Skeletal muscle tissue (tissue), 4 donors: ENCODE data around the gene TMEM184B. TPM values are rescaled to one million over a fixed set of nuclear protein-coding genes. Genes with fewer than 3 reads are reported as not detected.
"Not testable (repeated sequence)": the region's sequence is repeated elsewhere in the genome, so short reads cannot be mapped to it uniquely, and the experiment has no call there.

Source experiments
- H3K27ac ChIP-seq: one replicate; pipeline ENCODE4 v1.7.0; 2013; ENCODE audit warnings: mild to moderate bottlenecking, low read depth, low read length, inconsistent platforms
- H3K27me3 ChIP-seq, 3 donors: one replicate each; pipeline ENCODE4 v1.7.0; 2013; ENCODE audit warnings: low read length in 3 of 3; ENCODE audit not compliant: control insufficient read depth in 3 of 3, insufficient read depth in 3 of 3
- H3K36me3 ChIP-seq, 3 donors: one replicate each; pipeline ENCODE4 v1.7.0; 2013; ENCODE audit warnings: low read length in 3 of 3; ENCODE audit not compliant: control insufficient read depth in 3 of 3, insufficient read depth in 3 of 3
- H3K4me1 ChIP-seq, 3 donors: one replicate each; pipeline ENCODE4 v1.7.0; 2013; ENCODE audit warnings: low read length in 3 of 3, mild to moderate bottlenecking in 3 of 3; ENCODE audit not compliant: control insufficient read depth in 3 of 3, insufficient read depth in 3 of 3
- H3K4me3 ChIP-seq, 3 donors: one replicate each; pipeline ENCODE4 v1.7.0; 2013; ENCODE audit warnings: low read length in 3 of 3
- H3K9ac ChIP-seq, 3 donors: one replicate each; pipeline ENCODE4 v1.7.0; 2013; ENCODE audit warnings: low read length in 3 of 3, mild to moderate bottlenecking in 3 of 3, moderate library complexity in 2 of 3, low read depth in 1 of 3
- H3K9me3 ChIP-seq, 3 donors: one replicate each; pipeline ENCODE4 v1.7.0; 2013; ENCODE audit warnings: low read length in 3 of 3; ENCODE audit not compliant: control insufficient read depth in 3 of 3
- total RNA-seq: library from RNA; depleted of rRNA; stranded (reverse); fragments of >200 nt; gene quantifications from one replicate; pipeline ENCODE4 v1.2.3, GENCODE V29; 2014
- donor health status: Osteomylitis.

The TMEM184B gene
- total RNA-seq, 1 donor from 2014 or later: 11.0 TPM

GRCh38 chr22:38189104-38189503 lies 83.7 kb downstream of the TMEM184B start:
- Histone ChIP-seq H3K36me3 (no peaks in the 10 kb centered on the region), H3K9me3 (no peaks in the 10 kb centered on the region), H3K4me1 (peaks cover 8 to 38% (median 19%) of the 10 kb centered on the region in 3 donors), H3K27me3 (no peaks in the 10 kb centered on the region), H3K9ac (no peak overlapping the region), H3K27ac (no peak overlapping the region), H3K4me3 (no peak overlapping the region)

- Histone ChIP-seq H3K27ac (peak overlapping the region; percentile 59), H3K9me3 (no peaks in the 10 kb centered on the region), H3K36me3 (no peaks in the 10 kb centered on the region), H3K27me3 (no peaks in the 10 kb centered on the region), H3K9ac (no peak overlapping the region), H3K4me1 (peaks cover 3 to 27% (median 11%) of the 10 kb centered on the region in 3 donors), H3K4me3 (no peak overlapping the region)
Observed at GRCh38 chr22:38187413-38188212, 85.2 kb downstream of the TMEM184B start.

GRCh38 chr22:38186429-38186828 lies 86.4 kb downstream of the TMEM184B start:
- H3K27ac ChIP-seq: no peak overlapping the region
- no peak overlapping the region for H3K9ac ChIP-seq
- no peaks in the 10 kb centered on the region for H3K36me3 ChIP-seq
- no peak overlapping the region for H3K4me3 ChIP-seq
- H3K4me1 ChIP-seq: peaks cover 2 to 21% (median 3%) of the 10 kb centered on the region in 3 donors
- no peaks in the 10 kb centered on the region for H3K27me3 ChIP-seq
- H3K9me3 ChIP-seq: no peaks in the 10 kb centered on the region

GRCh38 chr22:38184788-38185187 lies 88.0 kb downstream of the TMEM184B start:
- Histone ChIP-seq H3K4me3 (no peak overlapping the region), H3K27ac (no peak overlapping the region), H3K9ac (no peak overlapping the region), H3K27me3 (no peaks in the 10 kb centered on the region), H3K36me3 (no peaks in the 10 kb centered on the region), H3K4me1 (peaks cover 18 to 37% (median 18%) of the 10 kb centered on the region in 3 donors), H3K9me3 (no peaks in the 10 kb centered on the region)

- Histone ChIP-seq H3K4me3 (peak within 1 kb of the TSS; percentile 84 to 93 (median 91)), H3K9ac (peak within 1 kb of the TSS; percentile 95 to 98 (median 97)), H3K27me3 (no peaks in the 10 kb centered on the region), H3K36me3 (no peaks in the 10 kb centered on the region), H3K4me1 (peaks cover 30 to 42% (median 35%) of the 10 kb centered on the region in 3 donors), H3K9me3 (no peaks in the 10 kb centered on the region), H3K27ac (peak within 1 kb of the TSS; percentile 100)
Observed at GRCh38 chr22:38181453-38182200, 91.2 kb downstream of the TMEM184B start, which contains the start of gene PLA2G6. TSS of gene PLA2G6 (minus strand) at chr22:38181830. CDS start at chr22:38169426, 12,404 bp downstream.

GRCh38 chr22:38180841-38181452 lies 91.9 kb downstream of the TMEM184B start:
- Histone ChIP-seq H3K9me3 (no peaks in the 10 kb centered on the region), H3K27ac (peak overlapping the region; percentile 100)

GRCh38 chr22:38178605-38178937 lies 94.2 kb downstream of the TMEM184B start:
- Histone ChIP-seq H3K4me1 (peaks cover 41 to 57% (median 57%) of the 10 kb centered on the region in 3 donors), H3K9ac (peak overlapping the region in 1 of 3 donors; percentile 84), H3K27ac (peak overlapping the region; percentile 100)

More at GRCh38 chr22:38180841-38181452, 91.9 kb downstream of the TMEM184B start:
- Histone ChIP-seq H3K9ac (peak overlapping the region; percentile 95 to 98 (median 97)), H3K4me3 (peak overlapping the region; percentile 84 to 93 (median 91)), H3K4me1 (peaks cover 36 to 45% (median 42%) of the 10 kb centered on the region in 3 donors), H3K27me3 (no peaks in the 10 kb centered on the region), H3K36me3 (no peaks in the 10 kb centered on the region)

GRCh38 chr22:38177926-38178604 lies 94.7 kb downstream of the TMEM184B start:
- Histone ChIP-seq H3K36me3 (no peaks in the 10 kb centered on the region), H3K9ac (peak overlapping the region; percentile 2 to 84 (median 67)), H3K4me1 (peaks cover 42 to 62% (median 62%) of the 10 kb centered on the region in 3 donors), H3K27me3 (no peaks in the 10 kb centered on the region), H3K9me3 (no peaks in the 10 kb centered on the region), H3K27ac (peak overlapping the region; percentile 100), H3K4me3 (peak overlapping the region in 1 of 3 donors; percentile 41)

More at GRCh38 chr22:38178605-38178937, 94.2 kb downstream of the TMEM184B start:
- not testable (repeated sequence) for H3K27me3 ChIP-seq, H3K4me3 ChIP-seq, H3K9me3 ChIP-seq, H3K36me3 ChIP-seq

- peak overlapping the region in 1 of 3 donors; percentile 41 for H3K4me3 ChIP-seq
- H3K9ac ChIP-seq: peak overlapping the region; percentile 2 to 84 (median 67)
- H3K36me3 ChIP-seq, H3K9me3 ChIP-seq, H3K27me3 ChIP-seq: not testable (repeated sequence)
- peaks cover 47 to 67% (median 67%) of the 10 kb centered on the region in 3 donors for H3K4me1 ChIP-seq
- H3K27ac ChIP-seq: peak overlapping the region; percentile 100
Observed at GRCh38 chr22:38177571-38177925, 95.3 kb downstream of the TMEM184B start.
